Gastrocnemius medialis (tissue), 4 donors: Measurements from ENCODE around the gene ZNF566. TPM values are rescaled to one million over a fixed set of nuclear protein-coding genes. Genes with fewer than 3 reads are reported as not detected.
A peak's percentile ranks its signal among the peaks of the same experiment; 100 is the strongest.

Source experiments
- ATAC-seq, 2 donors: fragments of 150-250 bp; one replicate each; pipeline ENCODE4 v1.9.1; 2016
- DNase-seq, 2 donors: peaks; one replicate each; pipeline ENCODE4 v3.0.0-alpha.2; 2019
- H3K27ac ChIP-seq, 4 donors: fragments of 200-600 bp; sonication (generic); 1 replicate in 1 of 4; 2 replicates in 3 of 4; pipeline ENCODE4 v1.5.1; 2016 to 2018; ENCODE audit warnings: mild to moderate bottlenecking in 2 of 4, moderate library complexity in 1 of 4
- H3K27me3 ChIP-seq, 3 donors: fragments of 200-600 bp; sonication (generic) in 2 of 3; 1 replicate in 1 of 3; 2 replicates in 2 of 3; pipeline versions ENCODE4 v1.5.1 to v1.6.0; 2016 to 2019; ENCODE audit warnings: mild to moderate bottlenecking in 1 of 3, moderate library complexity in 1 of 3
- H3K36me3 ChIP-seq, 2 donors: fragments of 200-600 bp; sonication (generic) in 1 of 2; one replicate each; pipeline ENCODE4 v1.5.1; 2017 to 2018
- H3K4me1 ChIP-seq, 2 donors: fragments of 200-600 bp; sonication (generic) in 1 of 2; one replicate each; pipeline ENCODE4 v1.5.1; 2016 to 2017; ENCODE audit warnings: mild to moderate bottlenecking in 2 of 2
- H3K4me3 ChIP-seq, 4 donors: fragments of 200-600 bp; sonication (generic) in 3 of 4; 1 replicate in 1 of 4; 2 replicates in 3 of 4; pipeline ENCODE4 v1.5.1; 2016 to 2019; ENCODE audit warnings: mild to moderate bottlenecking in 2 of 4
- H3K9me3 ChIP-seq, 3 donors: fragments of 200-600 bp; sonication (generic) in 2 of 3; 1 replicate in 1 of 3; 2 replicates in 2 of 3; pipeline ENCODE4 v1.5.1; 2016 to 2019
- CTCF ChIP-seq, 5 experiments: fragments of 450-650 bp in 3 of 5; fragments of 200-600 bp in 2 of 5; sonication (generic) in 2 of 5; IDR thresholded peaks in 4 of 5; conservative IDR thresholded peaks in 1 of 5; 1 replicate in 4 of 5; 2 replicates in 1 of 5; pipeline ENCODE4 v1.5.1; 2016 to 2019; ENCODE audit warnings: antibody characterized with exemption in 5 of 5, mild to moderate bottlenecking in 3 of 5, moderate library complexity in 3 of 5
- POLR2A ChIP-seq, 2 donors: fragments of 450-650 bp; IDR thresholded peaks; one replicate each; pipeline ENCODE4 v1.6.1; 2017; ENCODE audit warnings: antibody characterized with exemption in 2 of 2, mild to moderate bottlenecking in 2 of 2, moderate library complexity in 2 of 2
- in situ Hi-C, 4 donors: fragments of 200-750 bp; cut with MboI; loops; one replicate each; pipeline versions ENCODE4 v1.15.0 to v1.8.0; 2017; ENCODE audit warnings: low sequenced_read_pairs in 4 of 4
- intact Hi-C: fragments of 100-400 bp; cut with DNase I; formaldehyde crosslinking; loops from one replicate; pipeline ENCODE4 v1.15.1; 2023; ENCODE audit warnings: low total_unique reads
- total RNA-seq, 4 donors: library from RNA; depleted of rRNA; stranded (reverse); fragments of >200 nt; gene quantifications; one replicate each; pipeline versions ENCODE4 v1.1.0 to v1.2.3, GENCODE V29; 2016

ZNF566 gene
- total RNA-seq, 4 donors from 2014 or later, result 4.1 to 8.3 (median 5.9) TPM

- Histone ChIP-seq H3K4me3 (peak overlapping the region; percentile 32 to 59 (median 46)), H3K4me1 (peaks cover 8 to 9% of the 10 kb centered on the region in 2 donors), H3K36me3 (no peaks in the 10 kb centered on the region), H3K27me3 (peaks cover 0 to 29% (median 12%) of the 10 kb centered on the region in 3 donors), H3K27ac (peak overlapping the region in 1 of 4 donors; percentile 18), H3K9me3 (no peaks in the 10 kb centered on the region)
- in situ Hi-C loops, result no loop called here
- DNase-seq (no peak), ATAC-seq (no peak)
- TF ChIP-seq POLR2A (IDR thresholded peaks at IDR 0.05) (no peak), CTCF (IDR thresholded peaks at IDR 0.05 in 4 of 5, conservative IDR thresholded peaks at IDR 0.05 in 1 of 5) (no peak)
- intact Hi-C loops, result no loop called here
Measured at GRCh38 chr19:36420961-36421748, 68.2 kb downstream of the ZNF566 start.

- Histone ChIP-seq H3K4me3 (peak within 1 kb of the TSS; percentile 53 to 91 (median 74)), H3K36me3 (peaks cover 0 to 2% of the 10 kb centered on the region in 2 donors), H3K9me3 (no peaks in the 10 kb centered on the region), H3K27ac (peak within 1 kb of the TSS; percentile 70 to 85 (median 75)), H3K27me3 (peaks cover 0 to 29% (median 12%) of the 10 kb centered on the region in 3 donors), H3K4me1 (peaks cover 8 to 9% of the 10 kb centered on the region in 2 donors)
- no peak for TF ChIP-seq POLR2A (IDR thresholded peaks at IDR 0.05)
- no peak for TF ChIP-seq CTCF (IDR thresholded peaks at IDR 0.05 in 4 of 5, conservative IDR thresholded peaks at IDR 0.05 in 1 of 5)
- intact Hi-C loops, result no loop called here
- ATAC-seq (peak in 1 of 2 donors; percentile 47), DNase-seq (peak; percentile 8 to 33)
- in situ Hi-C loops, result no loop called here
Measured at GRCh38 chr19:36418287-36419001, 70.9 kb downstream of the ZNF566 start, which contains the start of gene ZFP82. TSS of gene ZFP82 (minus strand) at chr19:36418644. CDS start at chr19:36409789, 8,855 bp downstream.

- intact Hi-C loops (no loop called here), in situ Hi-C loops (no loop called here)
- Histone ChIP-seq H3K27ac (peak overlapping the region; percentile 70 to 85 (median 75)), H3K27me3 (peaks cover 0 to 25% (median 12%) of the 10 kb centered on the region in 3 donors), H3K4me3 (peak overlapping the region; percentile 53 to 91 (median 74)), H3K4me1 (peaks cover 8 to 9% of the 10 kb centered on the region in 2 donors), H3K9me3 (no peaks in the 10 kb centered on the region), H3K36me3 (peaks cover 0 to 8% of the 10 kb centered on the region in 2 donors)
- DNase-seq (no peak), ATAC-seq (no peak)
- TF ChIP-seq POLR2A (IDR thresholded peaks at IDR 0.05) (no peak), CTCF (IDR thresholded peaks at IDR 0.05 in 4 of 5, conservative IDR thresholded peaks at IDR 0.05 in 1 of 5) (no peak)
Measured at GRCh38 chr19:36417752-36418286, 71.5 kb downstream of the ZNF566 start.

- Histone ChIP-seq H3K27ac (no peak overlapping the region), H3K4me1 (no peaks in the 10 kb centered on the region), H3K9me3 (no peaks in the 10 kb centered on the region), H3K36me3 (peaks cover 8 to 59% of the 10 kb centered on the region in 2 donors), H3K27me3 (no peaks in the 10 kb centered on the region), H3K4me3 (no peak overlapping the region)
- in situ Hi-C loops (no loop called here), intact Hi-C loops (no loop called here)
- ATAC-seq (no peak), DNase-seq (no peak)
- TF ChIP-seq POLR2A (IDR thresholded peaks at IDR 0.05) (no peak), CTCF (IDR thresholded peaks at IDR 0.05 in 4 of 5, conservative IDR thresholded peaks at IDR 0.05 in 1 of 5) (no peak)
Measured at GRCh38 chr19:36409841-36410240, 79.5 kb downstream of the ZNF566 start.
